ENCODE data around the gene LY6G6C. TPM values are rescaled to one million over a fixed set of nuclear protein-coding genes. Genes with fewer than 3 reads are reported as not detected.

The LY6G6C gene
- total and polyA plus RNA-seq, 2 of the 13 experiments (the other 11 are each of a cell fraction or from before 2014, with no cell fraction given), result 0.15 TPM; not detected in 1

DNA sequence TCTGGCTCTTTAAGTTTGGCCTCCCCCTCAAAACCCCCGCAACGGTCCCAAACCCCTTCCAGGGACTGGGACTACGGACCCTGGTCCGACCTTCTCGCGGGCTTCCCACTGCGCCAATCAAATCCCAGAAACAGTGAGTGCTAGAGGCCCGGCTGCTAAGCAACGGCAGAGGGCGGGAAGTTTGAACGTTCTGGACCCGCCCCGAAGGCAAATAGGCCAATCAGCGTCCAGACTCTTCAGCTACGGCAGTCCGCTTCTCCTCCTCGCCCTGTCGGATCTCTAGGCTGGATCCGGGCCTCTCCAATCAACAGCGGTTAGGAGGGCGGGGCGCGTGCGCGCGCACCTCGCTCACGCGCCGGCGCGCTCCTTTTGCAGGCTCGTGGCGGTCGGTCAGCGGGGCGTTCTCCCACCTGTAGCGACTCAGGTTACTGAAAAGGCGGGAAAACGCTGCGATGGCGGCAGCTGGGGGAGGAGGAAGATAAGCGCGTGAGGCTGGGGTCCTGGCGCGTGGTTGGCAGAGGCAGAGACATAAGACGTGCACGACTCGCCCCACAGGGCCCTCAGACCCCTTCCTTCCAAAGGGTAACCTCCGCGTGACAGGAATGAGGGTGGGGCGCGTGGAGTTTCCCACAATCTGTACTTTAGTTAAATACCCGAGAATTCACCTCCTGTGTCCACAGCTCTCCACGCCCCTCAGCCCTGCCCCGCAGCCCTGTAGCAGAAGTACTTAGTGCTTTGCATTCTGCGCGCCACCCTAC is 18.3 kb upstream of the LY6G6C start, which contains the start of gene MSH5 (continued):
- TF ChIP-seq KLF6 (CRISPR knock-in tag; IDR thresholded peaks at IDR 0.05) (0 out of 2 replicates have a peak, but pooled peaks have one; percentile 53), ZNF570 (CRISPR knock-in tag; IDR thresholded peaks at IDR 0.05; ENCODE audit: borderline replicate concordance) (peak; percentile 98), SALL1 (CRISPR knock-in tag; IDR thresholded peaks at IDR 0.05) (peak; percentile 97), TCF7 (IDR thresholded peaks at IDR 0.05; ENCODE audit: low read depth) (no peak; the same call in 1 of the 2 replicates), NBN (conservative IDR thresholded peaks at IDR 0.05) (no peak), TP53 (CRISPR knock-in tag; conservative IDR thresholded peaks at IDR 0.05) (no peak), ZSCAN31 (CRISPR knock-in tag; IDR thresholded peaks at IDR 0.05; ENCODE audit: low read depth) (peak; percentile 94), HMG20A (CRISPR knock-in tag; IDR thresholded peaks at IDR 0.05; ENCODE audit: borderline replicate concordance) (0 out of 2 replicates have a peak, but pooled peaks have one; percentile 16), ARNT2 (CRISPR knock-in tag; IDR thresholded peaks at IDR 0.05; ENCODE audit: low read depth) (peak; percentile 98), SP4 (CRISPR knock-in tag; IDR thresholded peaks at IDR 0.05) (peak; percentile 98), ZNF550 (CRISPR knock-in tag; IDR thresholded peaks at IDR 0.05; ENCODE audit: borderline replicate concordance) (0 out of 2 replicates have a peak, but pooled peaks have one; percentile 66), CREM (IDR thresholded peaks at IDR 0.05) (peak; percentile 52), CREM (CRISPR knock-in tag; IDR thresholded peaks at IDR 0.05) (no peak), ZFP36 (IDR thresholded peaks at IDR 0.05; ENCODE audit: borderline replicate concordance, low read depth, low read length, partially characterized antibody) (no peak), ZSCAN29 (CRISPR knock-in tag; conservative IDR thresholded peaks at IDR 0.05) (0 out of 2 replicates have a peak, but pooled peaks have one; percentile 42), ZSCAN21 (CRISPR knock-in tag; IDR thresholded peaks at IDR 0.05; ENCODE audit: borderline replicate concordance) (peak; percentile 94), TBX2 (CRISPR knock-in tag; IDR thresholded peaks at IDR 0.05; ENCODE audit: borderline replicate concordance) (peak; percentile 96), BCL6 (CRISPR knock-in tag; IDR thresholded peaks at IDR 0.05) (peak; percentile 46; the same call in 1 of the 2 replicates)
- TF ChIP-seq, protein P1, sequence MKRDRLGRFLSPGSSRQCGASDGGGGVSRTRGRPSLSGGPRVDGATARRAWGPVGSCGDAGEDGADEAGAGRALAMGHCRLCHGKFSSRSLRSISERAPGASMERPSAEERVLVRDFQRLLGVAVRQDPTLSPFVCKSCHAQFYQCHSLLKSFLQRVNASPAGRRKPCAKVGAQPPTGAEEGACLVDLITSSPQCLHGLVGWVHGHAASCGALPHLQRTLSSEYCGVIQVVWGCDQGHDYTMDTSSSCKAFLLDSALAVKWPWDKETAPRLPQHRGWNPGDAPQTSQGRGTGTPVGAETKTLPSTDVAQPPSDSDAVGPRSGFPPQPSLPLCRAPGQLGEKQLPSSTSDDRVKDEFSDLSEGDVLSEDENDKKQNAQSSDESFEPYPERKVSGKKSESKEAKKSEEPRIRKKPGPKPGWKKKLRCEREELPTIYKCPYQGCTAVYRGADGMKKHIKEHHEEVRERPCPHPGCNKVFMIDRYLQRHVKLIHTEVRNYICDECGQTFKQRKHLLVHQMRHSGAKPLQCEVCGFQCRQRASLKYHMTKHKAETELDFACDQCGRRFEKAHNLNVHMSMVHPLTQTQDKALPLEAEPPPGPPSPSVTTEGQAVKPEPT (CRISPR knock-in tag; IDR thresholded peaks at IDR 0.05; ENCODE audit: low read depth), result peak; percentile 99
- TF ChIP-seq, protein P2, sequence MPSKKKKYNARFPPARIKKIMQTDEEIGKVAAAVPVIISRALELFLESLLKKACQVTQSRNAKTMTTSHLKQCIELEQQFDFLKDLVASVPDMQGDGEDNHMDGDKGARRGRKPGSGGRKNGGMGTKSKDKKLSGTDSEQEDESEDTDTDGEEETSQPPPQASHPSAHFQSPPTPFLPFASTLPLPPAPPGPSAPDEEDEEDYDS (CRISPR knock-in tag; IDR thresholded peaks at IDR 0.05), result peak; percentile 60
- TF ChIP-seq, protein P3, sequence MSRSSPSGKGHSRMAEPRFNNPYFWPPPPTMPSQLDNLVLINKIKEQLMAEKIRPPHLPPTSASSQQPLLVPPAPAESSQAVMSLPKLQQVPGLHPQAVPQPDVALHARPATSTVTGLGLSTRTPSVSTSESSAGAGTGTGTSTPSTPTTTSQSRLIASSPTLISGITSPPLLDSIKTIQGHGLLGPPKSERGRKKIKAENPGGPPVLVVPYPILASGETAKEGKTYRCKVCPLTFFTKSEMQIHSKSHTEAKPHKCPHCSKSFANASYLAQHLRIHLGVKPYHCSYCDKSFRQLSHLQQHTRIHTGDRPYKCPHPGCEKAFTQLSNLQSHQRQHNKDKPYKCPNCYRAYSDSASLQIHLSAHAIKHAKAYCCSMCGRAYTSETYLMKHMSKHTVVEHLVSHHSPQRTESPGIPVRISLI (CRISPR knock-in tag; IDR thresholded peaks at IDR 0.05; ENCODE audit: borderline replicate concordance), result peak; percentile 53; the same call in 1 of the 2 replicates
- TF ChIP-seq, protein P4, sequence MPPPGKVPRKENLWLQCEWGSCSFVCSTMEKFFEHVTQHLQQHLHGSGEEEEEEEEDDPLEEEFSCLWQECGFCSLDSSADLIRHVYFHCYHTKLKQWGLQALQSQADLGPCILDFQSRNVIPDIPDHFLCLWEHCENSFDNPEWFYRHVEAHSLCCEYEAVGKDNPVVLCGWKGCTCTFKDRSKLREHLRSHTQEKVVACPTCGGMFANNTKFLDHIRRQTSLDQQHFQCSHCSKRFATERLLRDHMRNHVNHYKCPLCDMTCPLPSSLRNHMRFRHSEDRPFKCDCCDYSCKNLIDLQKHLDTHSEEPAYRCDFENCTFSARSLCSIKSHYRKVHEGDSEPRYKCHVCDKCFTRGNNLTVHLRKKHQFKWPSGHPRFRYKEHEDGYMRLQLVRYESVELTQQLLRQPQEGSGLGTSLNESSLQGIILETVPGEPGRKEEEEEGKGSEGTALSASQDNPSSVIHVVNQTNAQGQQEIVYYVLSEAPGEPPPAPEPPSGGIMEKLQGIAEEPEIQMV (CRISPR knock-in tag; IDR thresholded peaks at IDR 0.05; ENCODE audit: low read depth), result peak; percentile 94
- TF ChIP-seq, protein P5, sequence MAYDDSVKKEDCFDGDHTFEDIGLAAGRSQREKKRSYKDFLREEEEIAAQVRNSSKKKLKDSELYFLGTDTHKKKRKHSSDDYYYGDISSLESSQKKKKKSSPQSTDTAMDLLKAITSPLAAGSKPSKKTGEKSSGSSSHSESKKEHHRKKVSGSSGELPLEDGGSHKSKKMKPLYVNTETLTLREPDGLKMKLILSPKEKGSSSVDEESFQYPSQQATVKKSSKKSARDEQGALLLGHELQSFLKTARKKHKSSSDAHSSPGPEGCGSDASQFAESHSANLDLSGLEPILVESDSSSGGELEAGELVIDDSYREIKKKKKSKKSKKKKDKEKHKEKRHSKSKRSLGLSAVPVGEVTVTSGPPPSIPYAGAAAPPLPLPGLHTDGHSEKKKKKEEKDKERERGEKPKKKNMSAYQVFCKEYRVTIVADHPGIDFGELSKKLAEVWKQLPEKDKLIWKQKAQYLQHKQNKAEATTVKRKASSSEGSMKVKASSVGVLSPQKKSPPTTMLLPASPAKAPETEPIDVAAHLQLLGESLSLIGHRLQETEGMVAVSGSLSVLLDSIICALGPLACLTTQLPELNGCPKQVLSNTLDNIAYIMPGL (CRISPR knock-in tag; IDR thresholded peaks at IDR 0.05; ENCODE audit: borderline replicate concordance in 1 of 2, low read depth in 1 of 2), result peak; percentile 42 to 74; a peak in 2 of 4 replicates

All from HepG2 (cell line).